IMR-90 (cell line): Measurements from ENCODE around the gene DLGAP4. TPM values are rescaled to one million over a fixed set of nuclear protein-coding genes. Genes with fewer than 3 reads are reported as not detected.

Experiments used
- ATAC-seq: fragments of 200-7000 bp; cut with Tn5 transposase; 2 replicates; pipeline ENCODE4 v1.9.1; 2020; ENCODE audit warnings: low read depth, mild to moderate bottlenecking, moderate library complexity
- BruUV-seq: library from RNA; stranded (reverse); fragments of 400-500 nt; replicated peaks from 2 replicates; lab custom pipeline; 2021; lab: Mats Ljungman, UMichigan
- CTCF ChIA-PET: fragments of 300-600 bp; formaldehyde crosslinking; extraction: SDS; loops from one replicate; lab custom pipeline; 2021; ENCODE audit warnings: antibody characterized with exemption; lab: Yijun Ruan, JAX
- POLR2A ChIA-PET: fragments of 300-600 bp; sonication (Branson Sonifier 250); formaldehyde crosslinking; loops from one replicate; lab custom pipeline; 2022; ENCODE audit warnings: antibody characterized with exemption; ENCODE audit not compliant: unreplicated experiment; lab: Charles Lee
- DNase-seq: peaks from one replicate; pipeline ENCODE4 v3.0.0; 2013
- H2AFZ ChIP-seq: replicated peaks from 2 replicates; pipeline ENCODE3; 2013; ENCODE audit warnings: low read length, mild to moderate bottlenecking; ENCODE audit not compliant: poor library complexity
- H2AK5ac ChIP-seq: 2 replicates; pipeline ENCODE4 v1.6.1; 2013; ENCODE audit warnings: low read depth, low read length, inconsistent platforms
- H2AK9ac ChIP-seq: replicated peaks from 2 replicates; pipeline ENCODE3; 2013; ENCODE audit warnings: mild to moderate bottlenecking, low read depth, low read length, moderate library complexity; ENCODE audit not compliant: poor library complexity
- H2BK120ac ChIP-seq: 2 replicates; pipeline ENCODE4 v1.6.1; 2013; ENCODE audit warnings: low read depth, low read length, inconsistent platforms
- H2BK15ac ChIP-seq: 3 replicates; pipeline ENCODE4 v1.6.1; 2013; ENCODE audit warnings: low read depth, low read length, inconsistent platforms
- H2BK20ac ChIP-seq: 2 replicates; pipeline ENCODE4 v1.6.1; 2013; ENCODE audit warnings: low read depth, mild to moderate bottlenecking, inconsistent platforms, low read length, moderate library complexity
- H2BK5ac ChIP-seq: 2 replicates; pipeline ENCODE4 v1.6.1; 2013; ENCODE audit warnings: mild to moderate bottlenecking, low read depth, low read length, inconsistent platforms; ENCODE audit not compliant: poor library complexity, severe bottlenecking
- H3K14ac ChIP-seq: replicated peaks from 2 replicates; pipeline ENCODE4 v1.6.1; 2013; ENCODE audit warnings: low read depth, low read length, inconsistent platforms
- H3K18ac ChIP-seq: 2 replicates; pipeline ENCODE4 v1.6.1; 2013; ENCODE audit warnings: low read depth, low read length, control low read depth
- H3K23ac ChIP-seq: 2 replicates; pipeline ENCODE4 v1.6.1; 2013; ENCODE audit warnings: low read depth, low read length, inconsistent platforms
- H3K27ac ChIP-seq: 2 replicates; pipeline ENCODE4 v1.5.1; 2013; ENCODE audit warnings: mild to moderate bottlenecking, control low read depth, low read length; ENCODE audit not compliant: insufficient read depth
- H3K27me3 ChIP-seq: 2 replicates; pipeline ENCODE4 v1.6.1; 2013; ENCODE audit warnings: low read length; ENCODE audit not compliant: control insufficient read depth, insufficient read depth
- H3K36me3 ChIP-seq: 2 replicates; pipeline ENCODE4 v1.6.1; 2013; ENCODE audit warnings: low read length, mixed read lengths; ENCODE audit not compliant: control insufficient read depth, insufficient read depth
- H3K4ac ChIP-seq: 2 replicates; pipeline ENCODE4 v1.6.1; 2013; ENCODE audit warnings: low read depth, low read length, inconsistent platforms
- H3K4me1 ChIP-seq: 2 replicates; pipeline ENCODE4 v1.6.1; 2013; ENCODE audit warnings: low read length, mixed read lengths; ENCODE audit not compliant: control insufficient read depth, insufficient read depth
- H3K4me2 ChIP-seq: 2 replicates; pipeline ENCODE4 v1.6.1; 2013; ENCODE audit warnings: low read depth, mild to moderate bottlenecking, control low read depth, low read length, moderate library complexity
- H3K4me3 ChIP-seq: 2 replicates; pipeline ENCODE4 v1.5.1; 2013; ENCODE audit warnings: low read depth, mild to moderate bottlenecking, control low read depth, low read length, moderate library complexity; ENCODE audit not compliant: insufficient read depth
- H3K56ac ChIP-seq: 2 replicates; pipeline ENCODE4 v1.6.1; 2013; ENCODE audit warnings: low read length, inconsistent platforms; ENCODE audit not compliant: insufficient read depth; ENCODE audit errors: extremely low read depth
- H3K79me1 ChIP-seq, 2 experiments: 2 replicates each; pipeline ENCODE4 v1.6.1; 2013; ENCODE audit warnings: low read length in 2 of 2, inconsistent platforms in 1 of 2, low read depth in 1 of 2
- H3K9ac ChIP-seq: 2 replicates; pipeline ENCODE4 v1.6.1; 2013; ENCODE audit warnings: low read depth, low read length, control low read depth
- H3K9me1 ChIP-seq: 2 replicates; pipeline ENCODE4 v1.6.1; 2013; ENCODE audit warnings: low read length, inconsistent platforms; ENCODE audit not compliant: insufficient read depth
- H3K9me3 ChIP-seq: 2 replicates; pipeline ENCODE4 v1.6.1; 2013; ENCODE audit warnings: low read length; ENCODE audit not compliant: control insufficient read depth, insufficient read depth
- H4K20me1 ChIP-seq: 2 replicates; pipeline ENCODE4 v1.6.1; 2013; ENCODE audit warnings: low read length, inconsistent platforms; ENCODE audit not compliant: insufficient read depth
- H4K5ac ChIP-seq: 2 replicates; pipeline ENCODE4 v1.6.1; 2013; ENCODE audit warnings: mild to moderate bottlenecking, low read depth, low read length, control low read depth
- H4K8ac ChIP-seq, 2 experiments: 2 replicates each; pipeline ENCODE4 v1.6.1; 2013; ENCODE audit warnings: low read depth in 2 of 2, low read length in 2 of 2, control low read depth in 1 of 2, inconsistent platforms in 1 of 2
- H4K91ac ChIP-seq: 2 replicates; pipeline ENCODE4 v1.6.1; 2013; ENCODE audit warnings: low read depth, low read length, inconsistent platforms; ENCODE audit not compliant: insufficient read depth
- CEBPB ChIP-seq: IDR thresholded peaks from 2 replicates; pipeline ENCODE4 v1.6.1; 2012; ENCODE audit warnings: low read depth, low read length, improper control_type of control experiment
- MAFK ChIP-seq: IDR thresholded peaks from 2 replicates; pipeline ENCODE4 v1.6.1; 2012; ENCODE audit warnings: low read depth, low read length, improper control_type of control experiment
- WGBS, 2 experiments: methylation state at CpG; one replicate each; pipeline versions ENCODE4 v1.1.5 to v1.1.7; 2013; ENCODE audit warnings: missing lambda C conversion rate in 2 of 2; ENCODE audit not compliant: insufficient read length in 1 of 2; ENCODE audit errors: extremely low coverage in 2 of 2; 5-methylcytosine and 5-hydroxymethylcytosine counted together
- dilution Hi-C: fragments of 300-500 bp; cut with HindIII; formaldehyde crosslinking; loops from one replicate; pipeline ENCODE4 v1.14.3; 2018; ENCODE audit warnings: low sequenced_read_pairs; ENCODE audit not compliant: unreplicated experiment
- in situ Hi-C: fragments of 300-500 bp; cut with MboI; formaldehyde crosslinking; loops from 3 replicates; pipeline ENCODE4 v1.14.3; 2019; ENCODE audit warnings: low sequenced_read_pairs, inconsistent platforms, mixed read lengths
- intact Hi-C: fragments of 100-400 bp; cut with micrococcal nuclease; formaldehyde crosslinking; loops from 2 replicates; pipeline ENCODE4 v1.10.0; 2022
- polyA plus RNA-seq, 3 experiments: library from polyadenylated mRNA; depleted of rRNA; stranded (reverse); fragments of >200 nt; gene quantifications; 2 replicates each; pipeline ENCODE4 v1.2.3, GENCODE V29; 2012; ENCODE audit warnings: low replicate concordance in 1 of 3
- total RNA-seq: library from RNA; depleted of rRNA; stranded (reverse); fragments of >200 nt; gene quantifications from 2 replicates; pipeline ENCODE4 v1.2.3, GENCODE V29; 2012

DLGAP4 gene
- total and polyA plus RNA-seq, 2 of the 4 experiments (the other 2 are of a cell fraction) = 32.3 to 73.2 TPM

DNA sequence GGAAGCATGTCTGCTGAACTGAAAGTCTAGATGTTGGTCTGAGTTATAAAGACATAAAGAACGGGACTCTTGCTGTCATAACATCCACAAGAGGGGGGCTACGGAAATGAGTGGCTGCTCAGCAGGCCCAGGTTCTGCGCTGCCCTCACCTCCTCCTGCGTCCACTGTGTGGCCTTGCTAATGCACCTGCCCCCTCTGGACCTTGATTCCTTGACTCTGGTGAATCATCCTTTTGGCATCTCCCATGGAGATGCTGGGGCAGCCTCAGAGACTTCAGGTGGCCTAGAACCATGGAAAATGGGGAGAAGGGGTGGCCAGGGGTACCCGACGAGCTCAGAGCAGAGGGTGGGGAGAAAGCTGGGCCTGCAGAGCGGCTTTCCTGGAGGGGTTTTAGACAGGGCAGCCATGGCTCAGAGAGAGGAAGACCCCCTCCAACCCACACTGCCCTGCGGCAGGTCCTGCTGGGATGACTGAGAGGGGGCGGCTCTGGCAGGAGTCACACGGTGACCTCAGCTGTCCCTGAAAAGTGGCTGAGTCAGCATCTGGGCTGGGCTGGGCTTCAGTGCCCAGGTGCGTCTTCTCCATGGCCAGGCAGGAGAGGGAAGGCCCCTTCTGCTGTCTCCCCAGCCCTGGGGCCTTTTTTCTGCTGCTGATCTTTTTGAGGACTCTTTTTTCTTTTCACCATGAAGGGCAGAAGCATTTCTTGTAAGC lies 46.9 kb downstream of the DLGAP4 start:
- ATAC-seq = no peak
- BruUV-seq = no TSS peak
- Histone ChIP-seq H3K23ac (no peak overlapping the region), H3K27ac (no peak overlapping the region), H3K79me1 (no peaks in the 10 kb centered on the region), H2AFZ (no peak overlapping the region), H2BK120ac (no peak overlapping the region), H3K27me3 (peaks cover 10% of the 10 kb centered on the region; the same call in 1 of the 2 replicates), H2BK20ac (no peak overlapping the region), H2AK9ac (no peak overlapping the region), H3K4me3 (no peak overlapping the region), H3K9me3 (no peaks in the 10 kb centered on the region), H2BK15ac (no peak overlapping the region), H3K36me3 (no peaks in the 10 kb centered on the region), H4K20me1 (no peaks in the 10 kb centered on the region), H4K8ac (no peak overlapping the region), H3K4me1 (no peaks in the 10 kb centered on the region), H4K91ac (no peak overlapping the region), H3K9me1 (no peaks in the 10 kb centered on the region), H3K4me2 (no peak overlapping the region), H3K18ac (no peak overlapping the region), H4K5ac (no peak overlapping the region), H2AK5ac (no peak overlapping the region), H2BK5ac (no peak overlapping the region), H3K9ac (no peak overlapping the region), H3K56ac (no peak overlapping the region), H3K4ac (no peak overlapping the region), H3K14ac (no peak overlapping the region)
- ChIA-PET POLR2A (no interaction called here), CTCF (no interaction called here)
- WGBS, 2 experiments = 40% methylated on average over 2 of the region's 11 CpGs; no CpG with 5 or more reads in 1 of the 2 experiments
- intact Hi-C loops = no loop called here
- TF ChIP-seq CEBPB = no peak
- TF ChIP-seq MAFK = peak; percentile 65; the same call in 1 of the 2 replicates
- dilution Hi-C loops = no loop called here
- in situ Hi-C loops = no loop called here
- DNase-seq = no peak
